Stimulated activated CD8-positive, alpha-beta memory T cell treated with anti-CD3 and anti-CD28 coated beads, Interleukin-2, amount 100 ng/mL, for 48 hours (primary cell): ENCODE measurements around the gene SHC3.

Experiments
- DNase-seq, 2 donors: peaks; one replicate each; pipeline ENCODE4 v3.0.0-alpha.2; 2020; ENCODE audit warnings: low read depth in 2 of 2

The SHC3 gene

DNA sequence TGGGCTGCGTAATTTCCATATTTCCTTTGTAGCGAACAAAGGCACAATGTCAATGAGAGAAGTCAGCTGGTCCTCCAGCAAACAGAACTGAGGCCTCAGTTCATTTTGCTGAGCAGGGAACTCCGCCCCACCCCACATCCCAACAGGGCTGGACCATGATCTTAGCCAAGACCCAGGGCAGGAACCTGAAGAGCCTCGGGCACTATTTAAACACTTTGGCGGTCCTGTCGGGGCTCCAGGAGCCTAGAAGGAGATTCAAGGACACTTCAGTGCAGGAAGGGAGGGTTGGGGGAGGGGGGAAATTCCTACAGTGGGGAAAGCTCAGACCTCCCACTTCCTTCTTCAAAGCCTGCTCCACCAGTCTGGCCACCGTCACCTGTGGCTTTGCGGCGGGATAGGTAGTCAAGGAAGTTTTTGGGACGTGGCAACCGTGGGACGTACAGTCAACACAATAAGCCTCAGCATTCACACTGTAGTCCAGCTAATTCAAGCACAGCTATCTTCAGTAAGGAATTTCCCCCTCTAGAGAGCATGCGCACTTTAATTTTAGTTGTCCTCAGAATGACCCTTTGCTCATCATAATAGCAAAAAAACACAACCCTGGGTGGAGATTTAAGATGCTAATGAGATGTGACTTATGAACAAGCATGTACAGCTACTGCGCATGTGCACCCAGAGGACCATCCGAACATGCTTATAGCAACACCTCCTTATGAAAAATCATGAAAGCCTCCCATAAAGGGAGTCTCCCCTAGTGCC, 156.4 kb downstream of the SHC3 start:
- no peak for DNase-seq

DNA sequence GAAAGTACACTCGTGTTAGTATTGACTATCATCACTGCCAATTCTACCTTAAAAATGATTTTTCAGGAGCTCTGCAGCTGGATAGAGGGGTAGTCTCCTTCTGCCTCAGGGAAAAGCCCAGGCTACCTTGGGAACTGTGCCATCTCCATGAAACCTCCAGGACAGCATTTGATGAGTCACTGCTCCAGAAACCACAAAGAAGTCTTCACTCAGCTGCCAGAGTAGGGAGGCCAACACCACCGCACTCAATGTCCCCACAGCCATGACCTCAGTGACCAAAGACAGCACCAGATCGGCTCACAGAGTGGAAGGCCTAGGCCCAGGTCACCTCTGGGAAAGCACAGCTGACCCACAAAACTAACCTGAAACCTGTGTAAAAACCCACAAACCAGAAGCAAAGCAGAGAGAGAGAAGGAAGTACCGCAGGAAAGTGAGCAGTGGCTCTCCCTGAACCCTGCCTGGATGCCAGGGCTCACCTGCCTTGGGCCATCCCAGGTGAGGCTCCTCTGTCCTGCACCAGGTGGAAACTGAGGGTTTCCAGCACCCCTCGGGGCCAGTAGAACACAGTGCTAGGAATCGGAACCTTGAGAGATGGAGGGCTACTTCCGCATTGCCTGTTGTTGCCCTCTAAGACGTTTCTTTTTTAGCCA, 157.3 kb downstream of the SHC3 start:
- DNase-seq, result no peak

DNA sequence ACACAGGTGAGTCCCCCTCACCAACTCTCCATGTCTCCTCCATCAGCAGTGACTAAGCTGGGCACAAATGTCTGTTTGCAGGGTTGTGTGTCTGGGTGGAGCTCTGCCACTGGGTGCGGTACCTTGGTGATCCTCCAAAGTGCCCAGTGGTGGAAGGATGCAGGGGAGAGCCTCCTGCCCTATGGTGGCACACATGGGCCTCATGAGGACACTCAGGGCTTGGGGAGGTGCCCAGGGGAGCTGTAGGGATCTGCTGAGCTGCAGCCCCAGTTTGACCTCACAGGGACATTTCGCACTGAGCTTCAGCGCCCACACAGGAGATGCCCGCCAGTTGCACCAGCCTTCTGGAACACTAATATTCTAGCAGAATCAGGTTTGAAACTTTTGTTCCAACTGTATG, 157.9 kb downstream of the SHC3 start:
- DNase-seq, result no peak

DNA sequence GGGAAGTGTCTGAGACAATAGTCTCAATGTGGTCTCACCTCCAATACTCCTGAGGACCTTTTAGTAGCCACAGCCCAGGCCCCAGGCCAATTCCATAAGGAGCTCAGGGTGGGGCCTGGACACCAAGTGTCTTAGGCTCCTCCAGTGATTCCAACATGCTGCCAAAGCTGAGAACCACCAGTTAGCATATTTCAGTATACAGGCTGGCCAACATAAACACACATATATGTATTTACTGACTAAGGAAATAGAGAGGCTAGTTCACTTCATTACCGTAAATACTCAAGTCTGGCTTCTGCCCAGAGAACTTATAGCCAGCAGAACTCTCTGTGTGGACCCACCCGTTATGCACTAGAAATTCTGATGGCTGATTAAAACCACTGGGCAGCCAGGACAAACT, 163.3 kb downstream of the SHC3 start:
- no peak for DNase-seq

DNA sequence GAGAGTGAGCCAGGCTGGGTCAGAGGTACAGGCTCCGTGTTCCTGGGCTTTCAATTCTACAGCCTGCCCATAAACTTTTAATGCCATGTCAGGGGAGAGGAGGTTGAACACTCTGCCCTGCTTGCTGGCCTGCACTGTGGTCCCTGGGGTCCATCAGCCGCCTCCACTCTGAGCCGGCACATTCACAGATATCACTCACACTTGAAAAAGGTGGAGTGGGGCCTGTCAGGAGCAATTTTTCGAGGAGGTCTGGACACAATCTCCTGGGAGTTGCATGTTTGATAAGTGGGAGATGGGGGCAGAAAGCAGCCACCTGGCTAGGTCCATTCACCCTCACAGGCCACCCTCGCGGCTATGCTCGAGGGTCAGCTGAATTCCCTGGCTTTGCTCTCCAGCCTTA, 164.5 kb downstream of the SHC3 start:
- no peak for DNase-seq

DNA sequence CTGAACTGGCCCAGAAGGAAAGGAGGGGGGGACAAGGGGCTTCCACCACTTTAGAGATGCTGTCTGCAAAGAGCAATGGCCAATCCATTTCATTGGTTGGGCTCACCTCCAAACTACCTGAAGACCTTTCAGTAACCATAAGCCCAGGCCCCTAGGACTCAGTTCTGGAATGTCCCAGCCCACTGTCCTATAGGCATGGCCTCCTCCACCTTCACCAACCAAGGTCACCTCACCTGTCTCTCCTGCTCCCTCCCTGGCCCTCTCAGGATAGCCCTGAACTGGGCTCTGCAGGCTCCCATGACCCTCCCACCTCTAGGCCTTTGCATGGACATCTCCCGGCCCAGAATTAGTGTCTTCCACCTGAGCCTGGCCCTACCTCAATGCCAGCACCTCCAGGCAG, 165.0 kb downstream of the SHC3 start:
- DNase-seq, result no peak

DNA sequence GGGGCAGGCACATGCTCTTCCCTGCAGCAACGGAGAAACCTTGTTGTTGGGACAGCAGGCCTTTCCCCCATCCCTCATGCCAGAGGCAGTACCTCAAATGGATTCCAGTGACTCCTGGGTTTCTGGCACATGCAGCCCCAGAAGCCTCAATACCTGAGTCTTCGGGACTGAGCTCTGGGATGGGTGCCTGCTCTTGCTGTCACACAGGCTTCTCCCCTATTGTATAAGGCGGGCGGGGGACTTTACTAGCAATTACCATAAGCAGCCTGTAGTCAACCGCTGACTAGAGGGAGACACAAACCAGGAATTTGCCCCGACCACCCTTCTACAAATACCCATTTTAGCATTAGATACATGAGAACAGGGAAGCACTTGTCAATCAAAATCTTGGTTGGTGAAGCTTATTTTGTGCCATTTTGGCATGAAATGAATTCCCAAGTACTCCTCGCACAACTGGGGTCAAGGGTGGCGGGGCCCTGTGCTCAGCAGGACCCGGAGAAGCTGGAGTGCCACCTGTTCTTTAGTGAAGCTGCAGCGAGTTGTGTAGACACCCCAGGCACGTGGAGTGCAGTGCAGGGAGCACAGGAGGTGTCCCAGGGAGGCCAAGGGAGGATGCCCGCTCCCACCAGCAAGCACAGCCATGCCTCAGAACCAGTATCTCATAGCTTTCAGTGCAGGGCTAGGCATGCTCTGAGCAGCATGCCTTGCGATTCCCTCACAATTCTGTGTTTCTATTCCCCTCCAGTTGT, 166.2 kb downstream of the SHC3 start:
- DNase-seq, result no peak

DNA sequence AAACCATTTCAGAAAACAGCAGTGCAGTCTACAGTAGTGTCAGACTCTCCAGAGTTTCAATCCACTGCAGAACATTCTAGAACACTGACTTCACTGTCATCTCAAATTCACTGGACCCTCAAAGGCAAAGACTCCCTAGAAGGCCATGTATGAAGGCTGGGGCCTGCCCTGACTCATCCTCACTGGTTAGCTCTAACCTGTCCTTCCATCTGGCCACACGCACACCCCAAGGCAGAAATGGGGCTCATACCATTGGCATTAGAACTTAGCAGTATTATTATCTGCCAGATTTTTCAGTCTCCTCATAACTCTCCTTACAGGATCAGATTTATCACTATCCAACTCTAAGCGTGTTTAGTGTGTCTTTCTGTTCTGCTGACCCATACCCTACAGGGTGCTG, 166.9 kb downstream of the SHC3 start:
- no peak for DNase-seq

DNA sequence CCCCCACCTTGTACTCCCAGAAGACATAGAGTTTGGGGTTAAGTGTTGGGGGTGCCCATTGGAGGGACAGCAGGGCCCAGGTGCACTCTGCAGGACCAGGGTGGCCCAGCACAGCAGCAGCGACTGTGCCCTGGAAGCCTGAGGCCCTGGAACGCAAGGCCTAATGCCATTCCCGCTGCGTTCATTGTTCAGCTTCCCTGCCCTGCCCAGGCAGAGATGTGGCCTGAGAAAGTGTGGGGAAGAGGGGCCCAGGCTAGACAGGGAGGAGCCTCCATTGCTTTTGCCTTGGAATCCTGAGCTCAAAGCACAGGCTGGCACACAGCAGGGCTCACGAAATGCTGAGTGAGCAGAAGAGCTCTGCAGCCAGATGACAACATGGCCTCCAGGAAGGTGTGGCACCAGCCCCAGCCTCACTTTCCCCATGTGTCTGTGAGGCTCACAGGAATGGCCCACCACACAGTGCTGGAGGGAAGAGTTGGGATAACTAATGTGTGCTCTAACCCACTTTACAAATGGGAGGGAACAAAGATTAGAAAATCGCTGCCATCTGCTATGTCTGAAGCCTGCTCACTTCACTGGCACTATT, 168.0 kb downstream of the SHC3 start:
- DNase-seq, result no peak

DNA sequence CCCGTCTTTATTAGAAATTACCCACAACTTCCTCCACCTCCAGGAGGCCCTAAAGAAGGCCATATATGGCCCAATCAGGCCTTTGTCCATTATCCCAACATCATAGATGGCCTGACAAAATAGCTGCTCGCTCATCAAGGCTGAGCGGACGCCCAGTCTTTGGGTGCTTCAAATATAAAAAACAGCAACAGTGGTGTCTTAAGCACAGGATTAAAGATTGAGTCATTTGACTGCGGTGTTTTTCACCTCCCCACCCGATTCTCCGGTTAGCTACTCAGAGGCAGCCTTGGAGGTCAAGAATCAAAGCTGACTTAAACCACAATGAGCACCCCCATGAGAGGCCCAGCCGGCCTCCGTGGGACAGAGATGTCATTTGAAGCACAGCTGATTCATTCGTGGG, 168.6 kb downstream of the SHC3 start:
- DNase-seq, result no peak

DNA sequence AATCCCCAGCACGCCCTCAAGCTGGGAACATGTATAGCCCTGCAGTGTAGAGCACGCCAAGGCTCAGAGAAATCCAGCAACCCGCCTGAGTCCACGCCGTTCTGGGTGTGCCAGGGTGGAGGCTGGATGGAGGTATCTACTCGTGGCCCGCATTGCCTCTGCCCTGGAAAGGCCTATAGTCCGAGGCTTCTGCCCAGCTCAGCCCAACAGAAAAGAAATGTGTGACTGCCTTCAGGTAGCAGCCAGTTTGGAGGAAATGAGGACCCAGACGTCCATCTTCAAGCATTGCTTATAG, 169.1 kb downstream of the SHC3 start:
- DNase-seq, result no peak

DNA sequence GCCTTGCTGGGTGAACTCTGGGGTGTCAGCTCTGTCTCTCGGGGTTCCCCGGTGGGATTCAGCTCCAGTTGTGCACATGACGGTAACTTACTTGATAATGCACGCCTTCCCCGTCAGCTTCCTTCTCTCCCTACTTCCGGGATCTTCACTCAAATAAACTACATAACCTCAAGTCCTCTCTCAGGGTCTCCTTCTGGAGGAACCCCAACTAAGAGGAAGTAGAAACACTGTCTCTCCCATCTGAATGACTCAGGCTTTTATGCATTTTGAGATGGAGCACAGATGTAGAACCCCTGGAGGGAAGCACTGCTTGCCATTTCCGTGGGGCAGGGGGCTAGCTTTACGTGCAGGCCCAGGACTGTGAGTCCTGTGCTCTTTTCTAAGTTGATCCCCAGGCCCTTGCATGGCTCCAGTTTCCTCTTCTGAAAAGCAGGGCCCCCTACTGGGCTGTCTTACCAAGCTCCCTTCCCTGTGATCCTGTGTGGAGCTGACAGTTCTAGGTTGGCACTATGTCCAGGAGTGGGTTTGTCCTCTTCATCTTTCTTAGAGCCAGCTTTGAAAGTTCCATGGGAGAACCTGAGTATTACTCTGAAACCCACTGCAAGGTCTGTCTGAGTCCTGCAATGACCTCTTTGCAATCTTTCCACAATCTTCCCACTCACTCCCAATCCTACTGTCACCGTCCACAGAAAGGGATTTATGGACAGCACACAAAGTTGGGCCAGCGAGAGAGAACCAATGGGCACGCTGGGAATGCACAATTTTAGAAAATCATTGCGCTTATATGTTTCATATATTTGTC, 169.7 kb downstream of the SHC3 start:
- no peak for DNase-seq

DNA sequence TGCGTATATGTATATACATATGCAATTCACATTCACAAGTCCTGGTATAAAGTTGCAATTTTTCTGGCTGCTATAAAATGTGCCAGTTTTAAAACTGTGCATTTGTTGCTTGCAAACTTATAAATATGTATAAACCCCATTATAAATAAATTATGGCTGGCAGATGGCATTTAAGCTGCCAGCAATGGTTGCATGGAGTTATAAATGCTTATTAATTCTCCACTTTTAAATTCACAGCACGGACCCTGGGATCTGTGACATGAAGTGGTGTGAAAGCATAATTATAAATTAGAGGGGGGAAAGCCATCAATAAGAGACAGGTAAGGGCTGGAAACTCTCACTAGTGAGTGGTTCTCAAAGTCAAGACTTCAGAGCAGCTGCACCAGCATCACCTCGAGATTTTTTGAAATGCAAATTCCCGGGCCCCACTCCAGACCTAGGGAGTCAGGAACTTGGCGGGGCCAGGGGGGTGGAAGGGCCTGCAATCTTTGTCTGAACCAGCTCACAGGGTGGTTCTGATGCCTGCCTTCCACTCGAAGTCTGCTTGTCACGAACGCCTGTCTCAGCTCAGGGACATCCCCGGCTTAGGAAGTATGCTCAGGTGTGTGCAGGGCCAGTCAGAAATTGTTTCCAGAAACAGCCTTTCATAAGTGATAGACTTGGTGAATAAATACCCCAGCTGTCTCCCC, 170.4 kb downstream of the SHC3 start:
- no peak for DNase-seq

DNA sequence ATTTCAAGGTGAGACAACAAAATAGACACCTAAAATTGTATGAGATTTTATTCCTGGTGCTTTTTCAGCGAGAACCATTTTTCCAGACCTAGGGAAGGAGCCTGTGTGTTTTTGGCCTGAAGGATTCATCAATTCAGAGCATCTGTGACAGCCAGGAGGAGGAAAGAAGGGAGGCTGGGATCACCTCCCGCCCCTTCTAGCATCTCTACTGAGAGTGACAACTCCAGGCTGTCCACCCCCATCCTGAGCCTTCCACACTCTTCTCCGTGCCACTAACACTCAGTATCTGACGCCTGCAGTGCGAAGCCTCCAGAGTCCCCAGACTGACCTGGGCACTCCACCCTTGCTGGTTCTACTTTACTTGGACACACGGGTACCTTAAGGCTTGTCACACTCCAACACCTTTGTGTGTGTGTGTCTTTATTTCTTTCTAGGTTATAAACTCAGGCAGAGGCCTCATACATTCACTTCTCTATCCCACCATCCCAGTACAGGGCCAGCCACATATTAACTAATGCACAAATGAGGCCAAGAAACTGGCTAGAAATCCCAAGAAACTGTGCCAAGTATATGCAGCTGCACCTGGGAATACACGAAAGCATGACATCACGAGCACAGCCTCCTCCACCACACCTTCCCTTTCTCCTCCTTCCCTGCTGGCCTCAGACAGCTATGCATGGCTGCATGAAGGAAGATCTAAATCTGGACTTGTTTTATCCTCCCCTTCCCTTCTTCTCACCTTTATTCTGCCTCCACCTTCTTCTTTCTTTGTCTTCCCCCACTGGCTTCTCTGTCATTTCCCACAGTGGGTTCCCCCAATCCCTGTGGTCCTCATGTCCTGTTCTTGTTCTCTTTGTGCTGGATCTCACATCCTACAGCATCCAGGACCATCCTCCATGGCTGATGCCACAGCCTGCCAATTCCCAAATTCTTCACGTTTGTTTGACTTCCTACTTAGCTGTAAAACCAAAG, 171.3 kb downstream of the SHC3 start:
- no peak for DNase-seq

DNA sequence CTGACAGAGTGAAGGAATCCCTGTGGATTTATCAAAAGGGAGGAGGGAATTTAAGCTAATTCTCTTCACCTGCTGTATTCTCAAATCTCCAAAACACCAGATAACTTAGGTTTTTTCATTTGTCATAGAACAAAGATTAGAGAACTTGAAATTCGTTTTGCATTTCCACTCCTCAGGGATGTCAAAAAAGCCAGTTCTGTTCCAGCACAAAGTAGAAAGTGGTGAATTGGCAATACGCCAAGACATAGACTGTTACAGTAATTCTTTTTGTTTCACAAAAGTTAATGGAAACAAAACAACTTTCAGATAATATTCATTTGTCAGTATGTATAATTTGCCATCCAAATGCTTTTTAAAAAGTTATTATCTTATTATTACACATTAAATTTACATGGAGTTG, 172.4 kb downstream of the SHC3 start:
- DNase-seq, result no peak

DNA sequence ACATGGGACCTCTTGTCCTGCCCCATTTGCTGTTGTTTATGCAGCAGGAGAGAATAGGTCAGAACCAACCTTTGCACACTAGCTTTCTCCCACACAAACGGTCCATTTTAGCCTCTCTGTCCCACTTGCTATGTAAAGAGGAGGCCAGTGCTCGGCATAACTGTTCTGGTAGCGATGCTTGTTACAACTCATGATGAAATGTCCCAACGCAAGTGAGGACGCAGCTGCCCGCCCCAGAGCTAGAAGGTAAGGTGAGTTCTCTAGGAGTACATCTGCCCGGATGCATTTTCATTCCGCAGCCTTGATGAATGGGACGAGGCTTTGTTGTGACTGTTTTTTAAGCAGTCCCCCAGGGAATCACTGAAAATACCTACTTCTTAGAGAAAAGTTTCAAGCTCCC, 173.3 kb downstream of the SHC3 start:
- DNase-seq, result no peak

DNA sequence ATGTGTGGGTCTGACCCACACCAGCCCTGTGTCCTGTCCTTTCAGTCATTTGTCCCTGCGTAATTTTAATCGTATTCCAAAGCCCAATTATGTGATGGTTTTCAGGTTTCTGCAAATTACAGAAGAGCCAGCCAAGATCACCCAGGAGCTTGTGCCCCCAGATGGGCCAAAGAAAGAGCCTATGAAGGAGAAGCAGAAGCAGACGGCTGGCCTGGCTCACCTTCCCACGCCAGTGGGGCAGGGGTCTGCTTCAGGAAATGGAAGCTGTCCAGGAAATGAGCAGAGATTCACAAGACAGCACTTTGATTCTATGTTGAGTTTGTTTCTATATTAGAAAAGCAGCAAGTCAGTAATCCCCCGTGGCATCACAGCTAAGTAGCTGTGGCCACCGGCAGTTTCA, 175.6 kb downstream of the SHC3 start:
- no peak for DNase-seq

DNA sequence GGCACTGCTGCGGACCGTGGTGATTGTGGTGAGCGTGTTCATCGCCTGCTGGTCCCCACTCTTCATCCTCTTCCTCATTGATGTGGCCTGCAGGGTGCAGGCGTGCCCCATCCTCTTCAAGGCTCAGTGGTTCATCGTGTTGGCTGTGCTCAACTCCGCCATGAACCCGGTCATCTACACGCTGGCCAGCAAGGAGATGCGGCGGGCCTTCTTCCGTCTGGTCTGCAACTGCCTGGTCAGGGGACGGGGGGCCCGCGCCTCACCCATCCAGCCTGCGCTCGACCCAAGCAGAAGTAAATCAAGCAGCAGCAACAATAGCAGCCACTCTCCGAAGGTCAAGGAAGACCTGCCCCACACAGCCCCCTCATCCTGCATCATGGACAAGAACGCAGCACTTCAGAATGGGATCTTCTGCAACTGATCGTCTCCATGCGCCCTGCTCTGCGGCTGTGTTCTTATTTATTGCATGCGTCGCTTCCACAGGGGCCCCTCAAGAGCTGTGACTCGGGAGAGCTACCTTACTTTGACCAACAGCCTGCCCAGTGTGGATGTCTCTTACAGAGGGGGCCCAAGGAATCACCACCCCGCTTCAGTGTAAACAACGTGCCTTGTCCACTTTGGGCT, 176.6 kb downstream of the SHC3 start:
- DNase-seq, result no peak

DNA sequence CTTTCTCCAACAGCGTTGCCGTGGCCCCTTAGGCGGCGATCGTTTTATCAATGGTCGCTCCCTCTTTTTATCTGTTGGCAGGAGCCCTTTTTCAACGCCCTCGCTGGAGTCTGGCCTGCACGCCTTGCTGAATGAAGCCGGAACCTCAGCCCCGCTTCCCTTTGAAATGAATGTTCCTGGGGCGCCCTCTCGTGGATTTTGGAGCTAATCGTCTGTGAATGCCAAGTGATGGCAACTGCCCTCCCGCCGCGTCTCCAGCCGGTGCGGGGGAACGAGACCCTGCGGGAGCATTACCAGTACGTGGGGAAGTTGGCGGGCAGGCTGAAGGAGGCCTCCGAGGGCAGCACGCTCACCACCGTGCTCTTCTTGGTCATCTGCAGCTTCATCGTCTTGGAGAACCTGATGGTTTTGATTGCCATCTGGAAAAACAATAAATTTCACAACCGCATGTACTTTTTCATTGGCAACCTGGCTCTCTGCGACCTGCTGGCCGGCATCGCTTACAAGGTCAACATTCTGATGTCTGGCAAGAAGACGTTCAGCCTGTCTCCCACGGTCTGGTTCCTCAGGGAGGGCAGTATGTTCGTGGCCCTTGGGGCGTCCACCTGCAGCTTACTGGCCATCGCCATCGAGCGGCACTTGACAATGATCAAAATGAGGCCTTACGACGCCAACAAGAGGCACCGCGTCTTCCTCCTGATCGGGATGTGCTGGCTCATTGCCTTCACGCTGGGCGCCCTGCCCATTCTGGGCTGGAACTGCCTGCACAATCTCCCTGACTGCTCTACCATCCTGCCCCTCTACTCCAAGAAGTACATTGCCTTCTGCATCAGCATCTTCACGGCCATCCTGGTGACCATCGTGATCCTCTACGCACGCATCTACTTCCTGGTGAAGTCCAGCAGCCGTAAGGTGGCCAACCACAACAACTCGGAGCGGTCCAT, 177.4 kb downstream of the SHC3 start:
- DNase-seq, result peak; percentile 62 to 68
